Measurements from ENCODE around the gene FRMD6.
"Not testable (repeated sequence)": the region's sequence is repeated elsewhere in the genome, so short reads cannot be mapped to it uniquely, and the experiment has no call there.

FRMD6 gene

DNA sequence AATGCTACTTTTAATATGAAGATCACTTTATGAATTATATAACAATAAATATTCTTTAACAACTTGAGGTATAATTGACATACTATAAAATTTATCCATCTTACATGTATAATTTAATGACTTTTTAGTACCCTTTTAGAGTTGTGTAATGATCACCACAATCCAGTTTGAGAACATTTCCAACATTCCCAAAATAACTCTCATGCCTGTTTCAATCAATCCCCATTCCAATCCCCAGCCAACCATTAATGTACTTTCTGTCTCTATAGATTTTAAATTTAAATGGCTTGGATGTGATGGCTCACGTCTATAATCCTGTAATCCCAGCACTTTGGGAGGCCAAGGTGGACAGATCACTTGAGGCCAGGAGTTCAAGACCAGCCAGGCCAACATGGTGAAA is 23.5 kb upstream of the FRMD6 start:
- DNase-seq (ENCODE audit: low read depth, low spot score): no peak

DNA sequence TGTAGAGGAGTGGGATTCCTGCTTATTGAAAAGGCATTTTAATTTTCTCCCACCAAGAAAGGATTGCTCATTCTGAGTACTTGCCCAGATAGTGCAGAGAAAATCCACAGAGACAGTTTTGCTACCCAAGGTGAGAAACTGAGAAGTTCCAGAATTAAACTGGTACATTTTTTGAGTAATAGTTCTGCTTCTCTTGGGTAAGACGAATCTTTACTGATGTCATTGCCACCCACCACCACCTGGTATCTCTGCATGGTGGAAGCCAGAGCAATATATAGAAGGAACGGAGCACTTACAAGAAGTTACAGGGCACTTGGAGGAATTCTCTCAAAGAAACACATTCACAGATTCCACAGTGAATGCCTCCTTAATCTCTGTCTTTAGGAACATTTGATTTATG is 20.7 kb upstream of the FRMD6 start:
- no peak for DNase-seq (ENCODE audit: low read depth, low spot score)

DNA sequence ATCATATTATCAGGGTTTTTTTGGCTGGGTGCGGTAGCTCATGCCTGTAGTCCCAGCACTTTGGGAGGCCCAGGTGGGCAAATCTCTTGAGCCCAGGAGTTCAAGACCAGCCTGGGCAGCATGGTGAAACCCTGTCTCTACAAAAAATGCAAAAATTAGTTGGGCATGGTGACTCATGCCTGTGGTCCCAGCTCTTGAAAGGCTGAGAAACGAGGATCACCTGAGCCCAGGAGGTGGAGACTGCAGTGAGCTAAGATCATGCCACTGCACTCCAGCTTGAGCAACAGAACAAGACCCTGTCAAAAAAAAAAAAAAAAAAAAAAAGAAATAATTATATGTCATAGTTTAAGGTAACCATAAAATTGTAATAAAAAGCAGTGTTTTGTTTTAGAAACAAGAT is 18.4 kb upstream of the FRMD6 start:
- DNase-seq (ENCODE audit: low read depth, low spot score): not testable (repeated sequence)

DNA sequence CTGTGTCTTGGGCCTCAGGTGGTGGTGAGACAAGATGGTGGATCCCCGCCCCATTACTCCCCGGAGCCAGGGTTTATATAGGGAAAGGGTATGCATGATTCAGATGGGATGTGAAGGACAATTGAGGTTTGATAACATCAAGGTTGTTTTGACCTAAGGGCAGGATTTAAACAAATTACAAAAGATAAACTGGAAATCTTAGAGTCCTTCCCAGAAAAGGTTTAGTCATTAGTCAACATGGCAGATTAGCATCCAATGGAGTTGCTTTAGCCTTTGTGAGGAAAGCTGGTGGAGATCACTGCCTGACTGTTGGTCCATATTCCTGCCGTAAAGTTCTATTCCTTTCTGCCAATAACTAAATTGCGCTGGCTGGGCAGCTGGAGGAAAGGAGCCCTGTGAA is 15.6 kb upstream of the FRMD6 start:
- DNase-seq (ENCODE audit: low read depth, low spot score): no peak

DNA sequence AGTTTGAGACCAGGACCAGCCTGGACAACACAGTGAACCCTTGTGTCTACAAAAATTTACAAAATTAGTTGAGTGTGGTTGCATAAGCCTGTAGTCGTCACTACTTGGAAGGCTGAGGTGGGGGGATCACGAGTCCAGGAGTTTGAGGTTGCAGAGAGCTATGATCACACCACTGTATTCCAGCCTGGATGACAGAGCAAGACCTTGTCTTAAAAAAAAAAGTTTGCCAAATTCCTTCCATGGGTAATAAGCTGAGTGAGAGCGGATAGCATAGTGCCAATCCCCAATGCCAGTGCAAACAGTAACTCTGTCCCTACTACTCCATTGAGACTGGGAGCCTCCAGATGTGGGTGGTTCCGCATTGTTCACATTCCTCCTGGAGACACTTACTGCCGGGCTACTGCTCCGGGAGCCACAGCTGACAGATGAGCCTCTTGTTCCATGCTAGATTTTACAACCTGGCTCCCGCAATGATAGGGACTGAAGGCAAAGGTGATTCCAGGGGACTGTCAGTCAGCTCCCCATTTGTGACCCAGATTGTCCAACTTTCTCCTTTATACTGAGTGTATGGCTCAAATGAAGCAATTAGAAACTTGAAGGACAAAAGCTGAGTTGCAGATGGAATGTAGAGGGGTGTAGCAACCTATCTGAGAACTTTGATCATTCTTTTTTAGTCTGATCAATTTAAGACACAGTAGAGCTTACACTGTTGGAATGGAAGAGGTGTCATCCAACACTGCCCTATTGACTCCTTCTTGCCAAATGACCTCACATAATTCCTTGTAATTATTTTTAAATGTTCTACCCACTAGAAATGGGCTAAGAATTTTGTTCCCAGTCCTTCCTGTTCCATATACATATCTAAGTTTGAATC is 13.4 kb upstream of the FRMD6 start:
- DNase-seq (ENCODE audit: low read depth, low spot score): peak; percentile 59

DNA sequence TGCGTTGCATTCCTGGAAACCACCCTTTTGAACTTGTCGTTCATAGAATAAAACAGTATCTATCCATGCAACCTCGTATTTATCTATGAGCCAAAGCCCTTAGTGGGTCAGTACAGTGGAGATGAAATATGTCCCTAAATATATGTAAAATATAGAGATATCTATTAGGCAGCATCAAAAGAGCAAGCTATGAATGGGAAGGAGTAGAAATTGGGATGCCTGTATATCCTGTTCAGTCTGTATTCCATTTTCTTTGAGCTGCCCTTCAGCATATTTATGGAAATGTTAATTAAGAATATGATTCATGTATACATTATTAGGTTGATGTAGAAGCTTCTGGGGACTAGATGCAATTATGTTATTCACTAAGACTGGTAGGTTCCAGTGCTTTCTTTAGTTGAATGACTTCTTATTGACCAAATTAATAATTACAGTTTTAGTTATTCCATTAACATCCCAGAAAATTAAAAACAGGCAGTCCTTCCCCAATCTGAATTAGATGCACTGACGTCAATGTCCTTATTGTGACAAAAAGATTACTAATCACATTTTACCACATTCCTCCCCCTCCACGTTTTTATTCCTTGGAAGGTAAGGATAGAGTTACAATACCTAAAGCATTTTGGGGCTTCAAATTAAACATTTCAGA is 11.9 kb upstream of the FRMD6 start:
- no peak for DNase-seq (ENCODE audit: low read depth, low spot score)

DNA sequence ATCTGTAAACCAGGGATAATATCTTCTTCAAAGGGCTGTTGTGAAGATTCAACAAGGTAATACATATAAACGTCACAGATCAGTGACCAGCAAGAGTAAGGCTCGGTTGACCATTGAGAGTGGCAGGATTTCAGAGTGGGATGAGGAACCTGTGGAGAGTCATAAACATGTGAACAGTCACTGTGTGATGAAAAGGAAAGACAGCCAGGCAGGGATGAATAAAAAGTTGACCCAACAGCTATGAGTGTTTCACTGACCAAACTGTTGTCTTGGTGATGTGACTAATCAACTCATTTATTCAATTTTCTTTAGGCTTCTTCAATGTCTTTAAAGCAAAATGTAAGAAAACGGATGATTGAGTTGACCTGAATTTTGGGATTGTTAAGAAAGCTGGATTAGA is 8.6 kb upstream of the FRMD6 start:
- no peak for DNase-seq (ENCODE audit: low read depth, low spot score)

DNA sequence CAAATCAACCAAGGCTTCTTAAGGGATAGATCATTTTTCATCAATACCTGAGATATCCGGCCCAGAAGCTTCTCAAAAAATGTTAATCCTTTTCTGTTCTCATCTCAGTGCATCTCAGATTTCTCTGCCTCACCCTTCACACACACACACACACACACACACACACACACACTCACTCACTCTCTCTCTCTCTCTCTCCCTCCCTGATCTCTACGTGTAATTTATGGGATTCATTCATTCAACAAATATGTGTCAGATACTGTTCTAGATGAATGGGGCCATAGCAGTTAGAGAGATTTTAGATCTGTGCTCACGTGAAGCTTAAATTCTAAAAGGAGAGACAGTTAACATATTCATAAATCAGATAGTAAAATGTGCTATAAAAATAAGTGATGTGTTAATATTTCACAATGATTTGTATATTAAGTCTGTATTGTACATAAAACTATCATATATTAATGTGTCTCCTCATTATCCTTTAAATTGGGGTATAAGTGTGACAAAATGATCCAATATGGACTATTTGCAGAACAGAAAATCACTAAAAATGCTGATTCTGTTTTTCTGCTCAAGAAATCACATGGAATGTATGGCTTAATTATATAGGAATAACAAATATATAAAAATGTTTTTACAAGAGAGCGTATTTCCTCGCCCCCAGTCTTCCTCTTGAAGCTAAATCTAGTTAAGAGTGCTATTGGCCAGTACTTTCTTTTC is 7.3 kb upstream of the FRMD6 start:
- DNase-seq (ENCODE audit: low read depth, low spot score): no peak

DNA sequence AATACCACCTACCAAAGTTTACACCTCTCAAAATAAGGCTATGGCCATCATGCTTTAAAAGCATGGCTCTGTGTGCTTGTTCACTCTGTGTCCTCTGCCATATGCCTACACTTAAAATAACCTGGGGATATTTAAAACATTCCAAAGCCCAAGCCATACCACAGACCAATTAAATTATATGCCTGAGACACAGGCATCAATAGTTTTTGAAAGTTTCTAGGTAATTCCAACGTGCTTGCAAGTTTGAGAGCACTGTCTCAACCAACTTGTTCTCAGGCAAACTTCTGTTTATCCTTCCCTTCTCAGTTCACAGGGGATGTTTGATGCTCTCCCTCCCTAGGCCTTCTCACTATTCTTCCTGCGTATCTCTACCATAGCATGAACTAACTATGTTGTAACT is 3.4 kb upstream of the FRMD6 start:
- DNase-seq (ENCODE audit: low read depth, low spot score): no peak

DNA sequence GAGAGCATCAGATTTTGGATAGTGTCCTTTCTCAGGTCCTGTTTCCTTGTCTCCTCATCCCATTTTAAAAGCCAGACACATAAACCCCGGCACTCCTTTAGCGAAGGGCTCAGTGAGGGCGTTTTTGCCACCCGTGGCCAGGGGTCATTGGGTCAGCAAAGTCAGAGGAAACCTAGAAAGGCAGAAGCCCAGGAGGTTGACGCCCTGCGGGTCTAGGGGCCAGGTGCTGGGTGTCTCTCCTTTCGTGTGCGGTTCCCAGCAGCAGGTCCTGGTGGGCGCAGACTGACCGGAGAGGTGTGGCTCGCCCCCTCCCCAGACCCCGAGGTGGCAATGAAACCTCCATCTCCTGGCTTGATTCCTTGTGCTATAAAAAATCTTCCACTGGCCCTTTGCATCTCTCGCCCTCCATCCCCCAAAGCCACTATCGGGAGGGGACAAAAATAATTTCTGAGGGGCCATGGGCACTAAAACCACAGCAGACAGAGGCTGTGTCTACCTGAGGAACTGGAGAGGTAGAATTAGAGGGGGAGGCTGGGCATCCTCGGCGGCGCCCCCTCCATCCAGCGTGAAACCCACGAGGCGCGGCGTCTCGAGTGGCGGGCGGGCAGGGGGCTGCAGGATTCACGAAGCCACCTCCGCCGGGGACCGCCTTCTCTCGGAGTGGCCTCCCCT is 858 bp upstream of the FRMD6 start:
- DNase-seq (ENCODE audit: low read depth, low spot score): no peak

DNA sequence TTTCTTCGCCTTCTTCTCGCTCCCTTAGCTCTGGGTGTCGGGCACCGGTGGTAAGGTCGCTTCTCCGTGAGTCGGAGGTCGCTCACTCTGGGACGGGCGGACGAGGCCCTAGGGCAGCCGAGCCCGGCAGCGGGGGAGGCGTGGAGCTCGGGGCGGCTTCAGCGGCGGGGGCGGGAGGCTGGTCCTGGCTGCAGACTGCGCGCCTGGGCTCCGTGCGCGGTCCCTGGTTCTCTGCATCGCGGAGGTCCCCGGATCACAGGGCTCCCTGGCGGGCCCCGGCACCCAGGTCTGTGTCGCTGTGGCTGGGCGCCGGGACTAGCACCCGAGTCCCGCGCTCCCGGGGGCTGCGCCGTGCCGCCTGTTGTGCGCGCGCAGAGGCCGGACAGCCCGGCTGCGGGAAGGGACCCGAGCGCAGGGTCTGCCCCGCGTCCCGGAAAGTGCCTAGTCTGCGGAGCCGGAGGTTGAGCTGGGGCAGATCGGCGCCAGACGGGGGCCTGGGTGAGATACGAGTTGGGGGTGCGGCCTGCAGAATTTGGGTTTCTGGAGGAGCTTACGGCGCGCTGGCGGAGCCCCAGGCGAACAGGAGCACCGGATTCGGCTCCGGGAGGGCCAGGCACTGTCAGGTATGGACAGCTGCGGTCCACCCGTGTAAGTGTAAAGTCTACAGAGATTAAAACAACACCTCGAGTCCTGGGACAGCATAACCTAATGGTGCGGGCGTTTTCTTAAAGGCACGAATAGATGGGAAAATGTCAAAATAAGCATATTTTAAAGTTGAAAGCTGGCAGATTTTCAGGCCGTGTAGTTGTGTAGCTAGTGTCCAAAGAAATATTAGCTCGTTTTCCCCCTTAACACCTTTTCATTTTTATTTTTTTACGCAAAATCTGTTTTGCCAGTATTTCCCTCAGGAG is 713 bp downstream of the FRMD6 start:
- no peak for DNase-seq (ENCODE audit: low read depth, low spot score)

DNA sequence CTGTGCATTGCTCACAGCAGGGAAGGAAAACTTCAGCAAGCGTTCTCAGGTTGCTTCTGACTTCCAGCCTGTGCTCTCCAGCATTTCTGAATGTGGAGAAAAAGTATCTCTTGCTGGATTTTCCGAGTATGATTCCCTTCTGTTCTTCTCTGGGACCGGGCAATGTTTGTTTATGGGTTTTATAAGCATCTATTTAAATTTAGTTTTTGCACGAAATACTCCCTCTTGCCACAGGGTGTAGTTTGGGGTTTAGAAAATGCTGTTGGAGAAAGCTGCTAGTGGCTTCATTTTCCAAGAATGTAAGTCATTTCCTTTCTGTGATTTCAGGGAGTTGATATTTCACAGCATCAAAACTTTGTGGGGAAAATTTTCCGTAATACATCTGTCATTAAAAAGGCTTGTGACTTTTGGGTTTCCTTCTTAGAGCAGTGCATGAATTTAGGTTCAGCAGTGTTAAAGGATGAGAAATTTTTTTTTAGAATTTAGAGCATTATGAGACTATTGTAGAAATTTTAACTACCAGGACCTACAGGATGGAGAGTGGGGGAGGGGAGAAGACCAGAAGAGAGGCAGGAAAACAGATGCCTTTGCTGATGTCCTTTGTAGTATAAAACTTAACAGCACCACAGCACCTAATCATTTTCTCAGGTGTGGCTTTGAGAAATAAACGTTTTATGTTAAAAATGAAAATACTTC is 1.5 kb downstream of the FRMD6 start:
- DNase-seq (ENCODE audit: low read depth, low spot score): no peak

DNA sequence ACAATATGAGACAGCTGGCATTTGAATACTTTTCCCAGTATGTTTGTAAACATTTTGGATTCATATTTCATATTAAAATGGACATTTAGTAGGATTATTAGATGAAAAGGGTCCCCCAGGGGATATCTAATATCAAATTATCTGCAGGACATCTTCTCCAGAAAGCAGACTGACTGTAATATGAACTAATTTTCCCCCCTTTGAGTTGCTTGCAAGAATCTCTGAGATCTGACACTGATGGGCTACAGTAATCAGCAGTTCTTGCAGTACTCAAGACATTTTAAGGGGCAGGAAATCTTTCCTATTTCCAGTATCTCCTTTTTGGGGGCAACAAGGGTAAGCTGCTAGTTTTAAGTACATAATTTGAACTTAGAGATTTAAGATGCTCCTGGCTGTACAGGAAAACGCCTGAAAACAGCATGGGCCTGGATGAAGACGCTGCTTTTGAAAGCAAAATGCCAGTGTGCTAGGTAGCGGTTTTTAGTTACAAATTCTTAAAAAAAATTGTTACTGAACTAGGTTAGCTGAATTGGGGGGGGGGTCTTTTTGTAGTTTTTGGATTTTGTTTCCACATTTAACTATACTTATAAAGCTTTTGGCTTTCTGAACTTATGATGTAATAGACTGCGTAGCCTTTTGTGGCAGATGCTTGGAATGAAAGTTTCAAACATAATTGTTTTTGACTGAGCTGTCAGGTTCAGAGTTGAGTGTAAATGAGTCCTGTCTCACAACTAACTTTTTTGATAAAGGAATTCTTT is 2.2 kb downstream of the FRMD6 start:
- DNase-seq (ENCODE audit: low read depth, low spot score): no peak

DNA sequence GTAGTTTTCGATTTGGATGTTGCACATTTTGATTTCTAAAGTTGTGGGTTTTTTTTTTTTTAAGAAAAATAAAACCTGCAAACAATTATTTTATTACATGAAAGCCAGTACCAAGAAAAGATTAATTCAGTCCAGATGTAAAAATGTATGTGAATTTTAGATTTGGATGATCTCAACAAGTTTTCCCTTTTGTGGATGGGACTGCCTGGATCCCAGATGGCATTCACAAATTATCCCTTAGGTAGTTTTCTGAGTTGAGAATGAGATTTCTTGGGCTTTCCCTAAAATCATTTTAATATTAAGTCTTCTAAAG is 2.8 kb downstream of the FRMD6 start:
- DNase-seq (ENCODE audit: low read depth, low spot score): no peak

DNA sequence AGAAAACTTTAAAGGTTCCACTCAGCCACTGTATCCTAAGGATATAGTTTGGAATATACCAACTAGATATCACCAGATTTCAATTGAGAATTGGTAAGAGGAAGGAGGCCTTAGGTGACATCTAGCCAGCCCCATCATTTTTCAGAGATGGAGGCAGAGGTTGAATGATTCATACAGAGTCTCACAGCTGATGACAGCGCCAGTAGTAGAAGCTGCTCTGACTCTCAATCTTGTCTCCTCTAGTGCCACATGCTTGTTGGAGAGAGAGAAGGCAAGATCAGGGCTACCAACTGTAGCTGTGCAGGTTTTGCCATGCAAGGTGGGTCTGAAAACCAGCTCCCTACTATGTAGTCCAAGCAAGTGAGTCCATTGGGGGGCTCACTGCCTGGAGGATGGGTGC is 6.1 kb downstream of the FRMD6 start:
- no peak for DNase-seq (ENCODE audit: low read depth, low spot score)

DNA sequence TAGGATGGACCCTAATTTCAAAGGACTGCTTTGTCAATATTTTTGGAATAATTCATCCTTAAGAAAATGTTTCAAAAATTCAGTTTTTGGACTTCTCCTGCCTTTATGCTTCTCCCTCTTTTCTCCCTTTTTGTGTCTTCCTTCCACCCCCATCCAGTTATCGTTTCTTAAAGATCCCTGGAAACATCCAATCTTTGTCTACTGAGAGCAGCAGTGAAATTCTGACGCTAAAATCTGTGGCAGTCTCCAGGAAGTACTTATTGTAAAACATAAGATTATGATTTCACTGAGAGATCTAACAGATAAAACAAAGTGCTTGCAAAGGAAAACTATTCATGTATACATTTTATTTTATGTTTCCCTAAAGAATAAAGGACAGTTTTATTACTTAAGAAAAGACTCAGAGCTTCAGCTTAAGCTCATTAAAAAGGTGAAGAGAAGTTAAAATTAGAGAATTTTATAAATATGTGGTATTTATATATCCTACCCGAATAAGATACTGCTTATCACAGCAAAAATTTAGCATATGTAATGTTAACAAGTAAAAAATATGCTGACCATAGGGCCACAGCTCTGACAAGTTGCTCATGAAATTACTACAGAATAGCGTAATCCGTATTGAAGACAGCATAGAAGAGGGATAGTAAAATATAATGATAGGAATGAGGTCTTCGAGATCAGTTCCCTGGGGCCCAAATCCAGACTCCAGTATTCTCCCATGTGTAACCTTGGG is 6.9 kb downstream of the FRMD6 start:
- no peak for DNase-seq (ENCODE audit: low read depth, low spot score)

DNA sequence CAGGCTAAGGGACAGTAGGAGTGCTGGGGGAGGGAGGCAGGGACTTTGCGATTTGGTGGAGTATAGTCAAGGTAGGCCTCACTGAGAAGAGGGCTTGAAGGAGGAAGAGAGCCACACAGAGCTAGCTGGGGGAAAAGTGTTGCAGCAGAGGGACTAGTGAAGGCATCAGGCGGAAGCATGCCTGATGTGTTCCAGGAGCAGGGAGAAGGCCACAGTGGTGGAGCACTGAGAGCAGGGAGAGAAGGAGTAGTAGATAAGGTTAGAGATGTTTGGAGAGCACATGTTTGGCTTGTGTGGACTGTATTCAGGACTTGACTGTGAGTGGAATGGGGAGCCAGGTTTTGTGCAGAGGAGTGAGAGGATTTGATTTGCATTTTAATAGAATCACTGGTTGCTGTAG is 9.0 kb downstream of the FRMD6 start:
- no peak for DNase-seq (ENCODE audit: low read depth, low spot score)

DNA sequence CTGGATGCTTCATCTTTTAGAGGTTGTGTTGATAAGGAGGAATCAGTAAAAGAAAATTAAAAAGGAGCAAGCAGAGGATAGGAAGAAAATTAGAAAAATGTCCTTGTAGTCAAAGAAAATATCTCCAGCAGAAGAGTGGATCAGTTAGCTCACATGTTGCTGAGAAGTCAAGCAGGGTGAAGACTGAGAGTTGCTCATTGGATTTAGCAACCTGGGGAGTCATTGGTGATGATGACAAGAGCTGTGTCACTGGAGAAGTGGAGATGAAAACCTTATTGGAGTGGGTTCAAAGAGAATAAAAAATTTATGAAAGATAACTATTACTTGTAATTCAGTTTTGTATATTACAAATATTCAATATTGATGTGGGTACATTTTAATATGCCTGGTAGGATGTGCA is 9.8 kb downstream of the FRMD6 start:
- no peak for DNase-seq (ENCODE audit: low read depth, low spot score)

DNA sequence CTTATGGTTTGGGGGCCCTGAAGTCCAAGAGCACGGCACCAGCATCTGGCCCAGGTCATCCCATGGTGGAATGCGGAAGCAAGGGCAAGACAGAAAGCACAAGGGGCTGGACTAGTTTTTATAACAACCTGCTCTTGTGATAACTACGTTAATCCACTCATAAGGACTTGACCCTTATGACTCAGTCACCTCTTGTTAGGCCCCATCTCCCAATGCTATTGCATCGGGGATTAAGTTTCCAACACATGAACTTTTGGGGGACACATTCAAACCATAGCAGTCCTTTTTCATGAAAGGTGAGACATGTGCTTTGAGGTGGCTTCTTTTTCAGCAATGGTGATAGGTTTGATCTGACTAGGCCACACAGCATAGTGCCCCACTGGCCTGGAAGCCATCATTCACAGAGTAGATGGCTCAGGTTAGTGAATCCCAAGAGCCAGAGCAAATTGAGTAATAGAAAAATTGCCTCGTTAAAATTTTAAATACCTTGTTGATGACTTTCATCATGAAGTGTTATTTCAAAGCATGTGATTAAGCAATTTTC is 12.1 kb downstream of the FRMD6 start:
- no peak for DNase-seq (ENCODE audit: low read depth, low spot score)

Measured in iPS DF 19.7 (cell line).